AG04449 (cell line): ENCODE measurements around the gene TPST1.

Source experiments
- CTCF ChIA-PET: fragments of 350-600 bp; formaldehyde crosslinking; extraction: SDS; loops from one replicate; lab custom pipeline; 2021; ENCODE audit warnings: antibody characterized with exemption; lab: Yijun Ruan, JAX
- POLR2A ChIA-PET: fragments of 400-600, 350-600 bp; formaldehyde crosslinking; extraction: SDS; loops from one replicate; lab custom pipeline; 2020; ENCODE audit warnings: antibody characterized with exemption, inconsistent platforms; lab: Yijun Ruan, JAX
- DNase-seq: peaks from one replicate; pipeline ENCODE4 v3.0.0-alpha.2; 2010; ENCODE audit warnings: low read depth, low spot score
- H3K4me3 ChIP-seq: 2 replicates; pipeline ENCODE4 v1.5.1; 2011; ENCODE audit warnings: low read depth, mild to moderate bottlenecking, control low read depth, low read length
- CTCF ChIP-seq: IDR thresholded peaks from one replicate; pipeline ENCODE4 v1.5.1; 2011; ENCODE audit warnings: mild to moderate bottlenecking, moderate library complexity, low read length, control low read depth, inconsistent platforms; ENCODE audit not compliant: insufficient read depth; ENCODE audit errors: missing control alignments

TPST1 gene

GRCh38 chr7:66239467-66239856 is 34.3 kb downstream of the TPST1 start:
- ChIA-PET POLR2A (no interaction called here), CTCF (interaction anchor here (1.0 kb wide), 1 partner anchor 34 kb away, joined by 5 read pairs; the partner anchor contains the start of gene TPST1)
- no peak for TF ChIP-seq CTCF
- H3K4me3 ChIP-seq = no peak overlapping the region
- no peak for DNase-seq

GRCh38 chr7:66245008-66245407 is 39.9 kb downstream of the TPST1 start:
- ChIA-PET POLR2A (no interaction called here), CTCF (no interaction called here)
- no peak overlapping the region for H3K4me3 ChIP-seq
- no peak for DNase-seq
- no peak for TF ChIP-seq CTCF

- CTCF ChIA-PET = interaction anchor here (0.9 kb wide), 1 partner anchor 10 kb away, joined by 5 read pairs; no protein-coding TSS in a partner anchor
- no peak overlapping the region for H3K4me3 ChIP-seq
- no peak for DNase-seq
- POLR2A ChIA-PET = interaction anchor here (0.6 kb wide), 1 partner anchor 46 kb away, joined by 4 read pairs; no protein-coding TSS in a partner anchor
- no peak for TF ChIP-seq CTCF
These were observed 41.5 kb downstream of the TPST1 start for GRCh38 chr7:66246554-66247171.

- CTCF ChIA-PET = no interaction called here
- no peak overlapping the region for H3K4me3 ChIP-seq
- POLR2A ChIA-PET = no interaction called here
- no peak for TF ChIP-seq CTCF
- no peak for DNase-seq
These were observed 42.4 kb downstream of the TPST1 start for GRCh38 chr7:66247380-66248078.

GRCh38 chr7:66250711-66251110 is 45.6 kb downstream of the TPST1 start:
- H3K4me3 ChIP-seq = no peak overlapping the region
- TF ChIP-seq CTCF = no peak
- CTCF ChIA-PET = interaction anchor here (1.2 kb wide), 1 partner anchor 16 kb away, joined by 4 read pairs; no protein-coding TSS in a partner anchor
- POLR2A ChIA-PET = no interaction called here
- DNase-seq = peak; percentile 52

- CTCF ChIA-PET = no interaction called here
- DNase-seq = peak; percentile 16
- POLR2A ChIA-PET = no interaction called here
- H3K4me3 ChIP-seq = no peak overlapping the region
- no peak for TF ChIP-seq CTCF
These were observed 50.5 kb downstream of the TPST1 start for GRCh38 chr7:66255534-66256100.
